SK-N-SH (cell line): ENCODE measurements around the gene SLCO3A1. TPM values are rescaled to one million over a fixed set of nuclear protein-coding genes. Genes with fewer than 3 reads are reported as not detected.

Experiments used
- CTCF ChIA-PET: fragments of 300-600, 350-600 bp; formaldehyde crosslinking; extraction: SDS; loops from one replicate; lab custom pipeline; 2021; lab: Yijun Ruan, JAX
- POLR2A ChIA-PET: fragments of 350-600 bp; sonication (Branson Sonifier 250); formaldehyde crosslinking; extraction: SDS; loops from one replicate; lab custom pipeline; 2020; ENCODE audit warnings: antibody characterized with exemption, inconsistent platforms; lab: Yijun Ruan, JAX
- DNase-seq: peaks from one replicate; pipeline ENCODE4 v3.0.0; 2012
- H2AFZ ChIP-seq: fragments of 200-600 bp; sonication (generic); 2 replicates; pipeline ENCODE4 v1.8.1; 2016; ENCODE audit warnings: antibody characterized with exemption, mild to moderate bottlenecking, low read depth
- H3F3A ChIP-seq: fragments of 200-600 bp; sonication (generic); replicated peaks from 2 replicates; pipeline ENCODE3; 2016; ENCODE audit warnings: antibody characterized with exemption, mild to moderate bottlenecking; ENCODE audit not compliant: insufficient read depth
- H3K27ac ChIP-seq, 2 experiments: fragments of 200-500 bp in 1 of 2; fragments of 200-600 bp in 1 of 2; sonication (Bioruptor generic) in 1 of 2; sonication (generic), shearing (Covaris generic) in 1 of 2; 2 replicates each; pipeline versions ENCODE4 v1.5.1 to v1.6.1; 2014 to 2016; ENCODE audit warnings: low read depth in 2 of 2, inconsistent platforms in 1 of 2, low read length in 1 of 2, mild to moderate bottlenecking in 1 of 2, mixed read lengths in 1 of 2
- H3K27me3 ChIP-seq: fragments of 200-600 bp; sonication (generic), shearing (Covaris generic); 2 replicates; pipeline ENCODE4 v1.6.1; 2016; ENCODE audit warnings: mixed run types; ENCODE audit not compliant: insufficient read depth
- H3K36me3 ChIP-seq, 2 experiments: fragments of 200-500 bp in 1 of 2; fragments of 200-600 bp in 1 of 2; sonication (Bioruptor generic) in 1 of 2; sonication (generic) in 1 of 2; replicated peaks in 1 of 2; 2 replicates each; pipeline versions ENCODE3 to v1.5.1; 2014 to 2016; ENCODE audit warnings: low read length in 1 of 2, mild to moderate bottlenecking in 1 of 2; ENCODE audit not compliant: insufficient read depth in 2 of 2, control insufficient read depth in 1 of 2
- H3K4me1 ChIP-seq, 2 experiments: fragments of 200-500 bp in 1 of 2; fragments of 200-600 bp in 1 of 2; sonication (Bioruptor generic) in 1 of 2; sonication (generic), shearing (Covaris generic) in 1 of 2; 2 replicates each; pipeline versions ENCODE4 v1.5.1 to v1.6.1; 2014 to 2016; ENCODE audit warnings: low read depth in 1 of 2, low read length in 1 of 2, mixed run types in 1 of 2; ENCODE audit not compliant: insufficient read depth in 2 of 2, control insufficient read depth in 1 of 2
- H3K4me2 ChIP-seq: fragments of 200-600 bp; sonication (generic), shearing (Covaris generic); 2 replicates; pipeline ENCODE4 v1.6.1; 2017; ENCODE audit warnings: mixed run types
- H3K4me3 ChIP-seq, 2 experiments: fragments of 200-500 bp in 1 of 2; fragments of 200-600 bp in 1 of 2; sonication (Bioruptor generic) in 1 of 2; sonication (generic), shearing (Covaris generic) in 1 of 2; 2 replicates each; pipeline versions ENCODE4 v1.5.1 to v1.8.1; 2014 to 2016; ENCODE audit warnings: low read depth in 2 of 2, inconsistent platforms in 1 of 2, low read length in 1 of 2, mild to moderate bottlenecking in 1 of 2, mixed read lengths in 1 of 2, moderate library complexity in 1 of 2
- H3K79me2 ChIP-seq: fragments of 200-600 bp; sonication (generic); 2 replicates; pipeline ENCODE4 v1.8.1; 2017; ENCODE audit warnings: mild to moderate bottlenecking; ENCODE audit not compliant: insufficient read depth
- H3K9ac ChIP-seq: fragments of 200-600 bp; sonication (generic); 2 replicates; pipeline ENCODE4 v1.6.1; 2017; ENCODE audit warnings: mixed run types
- H3K9me2 ChIP-seq: fragments of 200-600 bp; sonication (generic); 2 replicates; pipeline ENCODE4 v1.6.1; 2017; ENCODE audit warnings: mixed run types
- H3K9me3 ChIP-seq: fragments of 200-600 bp; sonication (generic); 2 replicates; pipeline ENCODE4 v1.6.1; 2017; ENCODE audit warnings: mixed run types, mild to moderate bottlenecking, moderate library complexity
- H4K20me1 ChIP-seq: fragments of 200-600 bp; sonication (generic); 2 replicates; pipeline ENCODE4 v1.6.1; 2017; ENCODE audit warnings: mild to moderate bottlenecking, mixed run types; ENCODE audit not compliant: insufficient read depth
- EP300 ChIP-seq, 2 experiments: IDR thresholded peaks; 2 replicates each; pipeline versions ENCODE4 v1.4.0 to v1.6.1; 2012; ENCODE audit warnings: borderline replicate concordance in 1 of 2, low read depth in 1 of 2, low read length in 1 of 2
- FOSL2 ChIP-seq: IDR thresholded peaks from 2 replicates; pipeline ENCODE4 v1.4.0; 2012; ENCODE audit warnings: low read depth, mild to moderate bottlenecking, moderate library complexity, borderline replicate concordance
- GATA2 ChIP-seq: sonication (generic); formaldehyde crosslinking; IDR thresholded peaks from 2 replicates; pipeline ENCODE4 v1.5.0; 2020; ENCODE audit warnings: mild to moderate bottlenecking, missing genetic modification reagents
- RAD21 ChIP-seq: IDR thresholded peaks from 2 replicates; pipeline ENCODE4 v1.6.1; 2012; ENCODE audit warnings: mild to moderate bottlenecking, low read length
- RFX5 ChIP-seq: IDR thresholded peaks from 2 replicates; pipeline ENCODE4 v1.6.1; 2012; ENCODE audit warnings: mild to moderate bottlenecking, improper control_type of control experiment, low read length
- RXRA ChIP-seq: IDR thresholded peaks from 2 replicates; pipeline ENCODE4 v1.4.0; 2012; ENCODE audit warnings: low read depth, mild to moderate bottlenecking, borderline replicate concordance
- SMC3 ChIP-seq: IDR thresholded peaks from 2 replicates; pipeline ENCODE4 v1.6.1; 2012; ENCODE audit warnings: low read depth, low read length, improper control_type of control experiment
- TEAD4 ChIP-seq: IDR thresholded peaks from 2 replicates; pipeline ENCODE4 v1.4.0; 2012; ENCODE audit warnings: mild to moderate bottlenecking, borderline replicate concordance; ENCODE audit not compliant: insufficient read depth
- WGBS: methylation state at CpG from one replicate; pipeline ENCODE4 v1.1.6; 2017; ENCODE audit warnings: low lambda C conversion rate; 5-methylcytosine and 5-hydroxymethylcytosine counted together
- polyA plus RNA-seq, 3 experiments: library from polyadenylated mRNA; depleted of rRNA; stranded (reverse); fragments of >200 nt; gene quantifications; 2 replicates each; pipeline ENCODE4 v1.2.3, GENCODE V29; 2012
- TF ChIP-seq, protein P1 (sequence below): fragments of 150-350 bp; IDR thresholded peaks from 2 replicates; pipeline ENCODE4 v1.6.1; 2017; ENCODE audit warnings: antibody characterized with exemption, low read length, low read depth, borderline replicate concordance
- TF ChIP-seq, protein P2 (sequence below): IDR thresholded peaks from 2 replicates; pipeline ENCODE4; 2012
- TF ChIP-seq, protein P3 (sequence below): fragments of 150-350 bp; IDR thresholded peaks from 2 replicates; pipeline ENCODE4 v1.6.1; 2016; ENCODE audit warnings: mild to moderate bottlenecking, low read depth, low read length
- TF ChIP-seq, protein P4 (sequence below): IDR thresholded peaks from 2 replicates; pipeline ENCODE4 v1.4.0; 2012; ENCODE audit warnings: low read depth, borderline replicate concordance
- TF ChIP-seq, protein P5 (sequence below): IDR thresholded peaks from 2 replicates; pipeline ENCODE4 v1.6.1; 2012; ENCODE audit warnings: mild to moderate bottlenecking, low read depth, low read length, moderate library complexity

SLCO3A1 gene
- polyA plus RNA-seq, 1 of the 3 experiments (the other 2 are of a cell fraction): 19.7 TPM

DNA sequence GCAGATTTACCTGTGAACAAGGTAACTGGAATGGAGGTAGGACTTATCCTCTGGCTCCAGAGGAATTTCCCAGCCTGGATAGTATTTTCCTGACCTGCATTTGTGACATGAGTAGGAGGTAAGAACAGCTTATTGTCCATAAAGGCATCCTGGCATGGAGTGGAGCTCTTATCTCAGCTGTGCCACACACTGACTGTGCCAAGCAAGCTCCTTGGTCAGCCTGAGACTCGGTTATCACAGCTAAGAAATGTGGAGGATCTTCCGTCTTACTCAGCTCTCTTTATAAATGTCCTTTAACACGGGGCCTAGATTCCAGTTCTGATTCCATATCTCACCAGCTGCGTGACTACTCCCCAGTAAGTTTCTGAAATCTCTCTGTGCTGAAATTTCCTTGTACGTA is 38.9 kb downstream of the SLCO3A1 start:
- H3K4me2 ChIP-seq: no peak overlapping the region
- TF ChIP-seq, protein P1, sequence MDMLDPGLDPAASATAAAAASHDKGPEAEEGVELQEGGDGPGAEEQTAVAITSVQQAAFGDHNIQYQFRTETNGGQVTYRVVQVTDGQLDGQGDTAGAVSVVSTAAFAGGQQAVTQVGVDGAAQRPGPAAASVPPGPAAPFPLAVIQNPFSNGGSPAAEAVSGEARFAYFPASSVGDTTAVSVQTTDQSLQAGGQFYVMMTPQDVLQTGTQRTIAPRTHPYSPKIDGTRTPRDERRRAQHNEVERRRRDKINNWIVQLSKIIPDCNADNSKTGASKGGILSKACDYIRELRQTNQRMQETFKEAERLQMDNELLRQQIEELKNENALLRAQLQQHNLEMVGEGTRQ: no peak
- no peak for TF ChIP-seq RFX5
- TF ChIP-seq, protein P2, sequence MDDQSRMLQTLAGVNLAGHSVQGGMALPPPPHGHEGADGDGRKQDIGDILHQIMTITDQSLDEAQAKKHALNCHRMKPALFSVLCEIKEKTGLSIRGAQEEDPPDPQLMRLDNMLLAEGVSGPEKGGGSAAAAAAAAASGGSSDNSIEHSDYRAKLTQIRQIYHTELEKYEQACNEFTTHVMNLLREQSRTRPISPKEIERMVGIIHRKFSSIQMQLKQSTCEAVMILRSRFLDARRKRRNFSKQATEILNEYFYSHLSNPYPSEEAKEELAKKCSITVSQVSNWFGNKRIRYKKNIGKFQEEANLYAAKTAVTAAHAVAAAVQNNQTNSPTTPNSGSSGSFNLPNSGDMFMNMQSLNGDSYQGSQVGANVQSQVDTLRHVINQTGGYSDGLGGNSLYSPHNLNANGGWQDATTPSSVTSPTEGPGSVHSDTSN: no peak
- TF ChIP-seq, protein P3, sequence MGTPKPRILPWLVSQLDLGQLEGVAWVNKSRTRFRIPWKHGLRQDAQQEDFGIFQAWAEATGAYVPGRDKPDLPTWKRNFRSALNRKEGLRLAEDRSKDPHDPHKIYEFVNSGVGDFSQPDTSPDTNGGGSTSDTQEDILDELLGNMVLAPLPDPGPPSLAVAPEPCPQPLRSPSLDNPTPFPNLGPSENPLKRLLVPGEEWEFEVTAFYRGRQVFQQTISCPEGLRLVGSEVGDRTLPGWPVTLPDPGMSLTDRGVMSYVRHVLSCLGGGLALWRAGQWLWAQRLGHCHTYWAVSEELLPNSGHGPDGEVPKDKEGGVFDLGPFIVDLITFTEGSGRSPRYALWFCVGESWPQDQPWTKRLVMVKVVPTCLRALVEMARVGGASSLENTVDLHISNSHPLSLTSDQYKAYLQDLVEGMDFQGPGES: no peak
- TF ChIP-seq TEAD4: no peak
- no peak for TF ChIP-seq EP300 (IDR thresholded peaks at IDR 0.05; ENCODE audit: borderline replicate concordance in 1 of 2, low read depth in 1 of 2, low read length in 1 of 2)
- no peak for TF ChIP-seq RAD21
- WGBS: 96% methylated on average over 5 of the region's 5 CpGs
- no peaks in the 10 kb centered on the region for H3K36me3 ChIP-seq
- no peak overlapping the region for H3K9ac ChIP-seq
- ChIA-PET CTCF (interaction anchor here (1.1 to 3.1 kb wide), 4 partner anchors 14 to 186 kb away, joined by 3 to 13 read pairs (median 4); no protein-coding TSS in a partner anchor), POLR2A (no interaction called here)
- no peaks in the 10 kb centered on the region for H4K20me1 ChIP-seq
- H3K4me3 ChIP-seq: no peak overlapping the region
- no peak overlapping the region for H3K27ac ChIP-seq
- peaks cover 18% of the 10 kb centered on the region for H3K79me2 ChIP-seq
- H2AFZ ChIP-seq: no peak overlapping the region
- no peak for DNase-seq
- no peaks in the 10 kb centered on the region for H3K9me2 ChIP-seq
- H3K27me3 ChIP-seq: no peaks in the 10 kb centered on the region
- H3F3A ChIP-seq: no peaks in the 10 kb centered on the region
- H3K9me3 ChIP-seq: no peaks in the 10 kb centered on the region
- peaks cover 4 to 13% of the 10 kb centered on the region in 2 experiments; a peak in 2 of 4 replicates for H3K4me1 ChIP-seq

DNA sequence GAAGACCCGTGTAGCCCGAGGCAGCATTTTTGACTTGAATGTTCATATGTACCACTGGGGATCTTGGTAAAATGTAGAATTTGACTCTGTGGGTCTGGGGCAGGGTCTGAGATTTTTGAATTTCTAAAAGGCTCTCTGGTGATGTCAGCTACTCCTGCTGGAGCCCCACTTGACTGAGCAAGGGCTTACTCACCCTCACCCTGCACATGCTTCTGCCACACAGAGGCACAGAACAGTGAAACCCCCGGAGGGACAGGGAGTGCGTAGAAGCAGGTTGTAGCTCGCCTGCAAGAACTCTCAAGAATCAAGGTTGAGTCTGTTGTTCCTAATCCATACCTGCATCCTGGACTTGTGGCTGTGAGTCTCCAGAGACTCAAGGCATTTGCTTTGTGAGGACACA is 41.1 kb downstream of the SLCO3A1 start:
- H3K9me3 ChIP-seq: no peaks in the 10 kb centered on the region
- H3K36me3 ChIP-seq: no peaks in the 10 kb centered on the region
- DNase-seq: no peak
- POLR2A ChIA-PET: no interaction called here
- H3K79me2 ChIP-seq: peaks cover 8% of the 10 kb centered on the region
- CTCF ChIA-PET: interaction anchor here (0.9 to 2.2 kb wide), 2 partner anchors 12 to 40 kb away, joined by 3 to 7 read pairs; partner anchors contain the start of gene SLCO3A1
- no peak overlapping the region for H3K4me3 ChIP-seq
- H3K9me2 ChIP-seq: no peaks in the 10 kb centered on the region
- no peak overlapping the region for H3K4me2 ChIP-seq
- no peaks in the 10 kb centered on the region for H3K27me3 ChIP-seq
- H4K20me1 ChIP-seq: no peaks in the 10 kb centered on the region
- H2AFZ ChIP-seq: no peak overlapping the region
- H3K27ac ChIP-seq: no peak overlapping the region
- H3K4me1 ChIP-seq: peaks cover 0 to 9% of the 10 kb centered on the region in 2 experiments; a peak in 1 of 4 replicates
- WGBS: 92% methylated on average over 5 of the region's 5 CpGs
- H3F3A ChIP-seq: no peaks in the 10 kb centered on the region
- no peak overlapping the region for H3K9ac ChIP-seq
- no peak for TF ChIP-seq SMC3
- TF ChIP-seq GATA2 (CRISPR knock-in tag): no peak
- no peak for TF ChIP-seq FOSL2
- TF ChIP-seq, protein P4, sequence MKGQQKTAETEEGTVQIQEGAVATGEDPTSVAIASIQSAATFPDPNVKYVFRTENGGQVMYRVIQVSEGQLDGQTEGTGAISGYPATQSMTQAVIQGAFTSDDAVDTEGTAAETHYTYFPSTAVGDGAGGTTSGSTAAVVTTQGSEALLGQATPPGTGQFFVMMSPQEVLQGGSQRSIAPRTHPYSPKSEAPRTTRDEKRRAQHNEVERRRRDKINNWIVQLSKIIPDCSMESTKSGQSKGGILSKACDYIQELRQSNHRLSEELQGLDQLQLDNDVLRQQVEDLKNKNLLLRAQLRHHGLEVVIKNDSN: no peak
- no peak for TF ChIP-seq RAD21
- TF ChIP-seq RXRA: no peak
- TF ChIP-seq, protein P5, sequence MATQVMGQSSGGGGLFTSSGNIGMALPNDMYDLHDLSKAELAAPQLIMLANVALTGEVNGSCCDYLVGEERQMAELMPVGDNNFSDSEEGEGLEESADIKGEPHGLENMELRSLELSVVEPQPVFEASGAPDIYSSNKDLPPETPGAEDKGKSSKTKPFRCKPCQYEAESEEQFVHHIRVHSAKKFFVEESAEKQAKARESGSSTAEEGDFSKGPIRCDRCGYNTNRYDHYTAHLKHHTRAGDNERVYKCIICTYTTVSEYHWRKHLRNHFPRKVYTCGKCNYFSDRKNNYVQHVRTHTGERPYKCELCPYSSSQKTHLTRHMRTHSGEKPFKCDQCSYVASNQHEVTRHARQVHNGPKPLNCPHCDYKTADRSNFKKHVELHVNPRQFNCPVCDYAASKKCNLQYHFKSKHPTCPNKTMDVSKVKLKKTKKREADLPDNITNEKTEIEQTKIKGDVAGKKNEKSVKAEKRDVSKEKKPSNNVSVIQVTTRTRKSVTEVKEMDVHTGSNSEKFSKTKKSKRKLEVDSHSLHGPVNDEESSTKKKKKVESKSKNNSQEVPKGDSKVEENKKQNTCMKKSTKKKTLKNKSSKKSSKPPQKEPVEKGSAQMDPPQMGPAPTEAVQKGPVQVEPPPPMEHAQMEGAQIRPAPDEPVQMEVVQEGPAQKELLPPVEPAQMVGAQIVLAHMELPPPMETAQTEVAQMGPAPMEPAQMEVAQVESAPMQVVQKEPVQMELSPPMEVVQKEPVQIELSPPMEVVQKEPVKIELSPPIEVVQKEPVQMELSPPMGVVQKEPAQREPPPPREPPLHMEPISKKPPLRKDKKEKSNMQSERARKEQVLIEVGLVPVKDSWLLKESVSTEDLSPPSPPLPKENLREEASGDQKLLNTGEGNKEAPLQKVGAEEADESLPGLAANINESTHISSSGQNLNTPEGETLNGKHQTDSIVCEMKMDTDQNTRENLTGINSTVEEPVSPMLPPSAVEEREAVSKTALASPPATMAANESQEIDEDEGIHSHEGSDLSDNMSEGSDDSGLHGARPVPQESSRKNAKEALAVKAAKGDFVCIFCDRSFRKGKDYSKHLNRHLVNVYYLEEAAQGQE: no peak
